ENCODE data around the gene ARMC2. TPM values are rescaled to one million over a fixed set of nuclear protein-coding genes. Genes with fewer than 3 reads are reported as not detected.

Gene ARMC2
- total and polyA plus RNA-seq, 2 experiments from 2014 or later = 2.7 to 4.4 TPM

DNA sequence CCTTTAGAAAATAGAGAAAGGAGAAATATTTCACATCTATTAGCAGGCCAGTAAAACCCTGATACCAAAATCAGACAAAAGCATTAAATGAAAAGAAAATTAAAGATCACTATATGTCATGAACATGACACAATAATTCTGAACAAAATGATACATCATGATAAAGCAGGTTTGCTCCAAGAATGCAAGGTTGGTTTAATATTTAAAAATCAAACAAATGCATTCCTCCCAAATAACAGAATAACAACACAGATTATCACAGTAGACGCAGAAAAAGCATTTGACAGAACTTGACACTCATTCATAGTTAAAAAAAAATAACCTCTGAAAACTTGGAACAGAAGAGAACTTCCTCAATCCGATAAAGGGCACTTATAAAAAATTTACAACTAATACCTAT, 22.9 kb upstream of the ARMC2 start (continued):
- TF ChIP-seq, protein P1, sequence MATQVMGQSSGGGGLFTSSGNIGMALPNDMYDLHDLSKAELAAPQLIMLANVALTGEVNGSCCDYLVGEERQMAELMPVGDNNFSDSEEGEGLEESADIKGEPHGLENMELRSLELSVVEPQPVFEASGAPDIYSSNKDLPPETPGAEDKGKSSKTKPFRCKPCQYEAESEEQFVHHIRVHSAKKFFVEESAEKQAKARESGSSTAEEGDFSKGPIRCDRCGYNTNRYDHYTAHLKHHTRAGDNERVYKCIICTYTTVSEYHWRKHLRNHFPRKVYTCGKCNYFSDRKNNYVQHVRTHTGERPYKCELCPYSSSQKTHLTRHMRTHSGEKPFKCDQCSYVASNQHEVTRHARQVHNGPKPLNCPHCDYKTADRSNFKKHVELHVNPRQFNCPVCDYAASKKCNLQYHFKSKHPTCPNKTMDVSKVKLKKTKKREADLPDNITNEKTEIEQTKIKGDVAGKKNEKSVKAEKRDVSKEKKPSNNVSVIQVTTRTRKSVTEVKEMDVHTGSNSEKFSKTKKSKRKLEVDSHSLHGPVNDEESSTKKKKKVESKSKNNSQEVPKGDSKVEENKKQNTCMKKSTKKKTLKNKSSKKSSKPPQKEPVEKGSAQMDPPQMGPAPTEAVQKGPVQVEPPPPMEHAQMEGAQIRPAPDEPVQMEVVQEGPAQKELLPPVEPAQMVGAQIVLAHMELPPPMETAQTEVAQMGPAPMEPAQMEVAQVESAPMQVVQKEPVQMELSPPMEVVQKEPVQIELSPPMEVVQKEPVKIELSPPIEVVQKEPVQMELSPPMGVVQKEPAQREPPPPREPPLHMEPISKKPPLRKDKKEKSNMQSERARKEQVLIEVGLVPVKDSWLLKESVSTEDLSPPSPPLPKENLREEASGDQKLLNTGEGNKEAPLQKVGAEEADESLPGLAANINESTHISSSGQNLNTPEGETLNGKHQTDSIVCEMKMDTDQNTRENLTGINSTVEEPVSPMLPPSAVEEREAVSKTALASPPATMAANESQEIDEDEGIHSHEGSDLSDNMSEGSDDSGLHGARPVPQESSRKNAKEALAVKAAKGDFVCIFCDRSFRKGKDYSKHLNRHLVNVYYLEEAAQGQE (IDR thresholded peaks at IDR 0.05; ENCODE audit: unreplicated experiment) = no peak

DNA sequence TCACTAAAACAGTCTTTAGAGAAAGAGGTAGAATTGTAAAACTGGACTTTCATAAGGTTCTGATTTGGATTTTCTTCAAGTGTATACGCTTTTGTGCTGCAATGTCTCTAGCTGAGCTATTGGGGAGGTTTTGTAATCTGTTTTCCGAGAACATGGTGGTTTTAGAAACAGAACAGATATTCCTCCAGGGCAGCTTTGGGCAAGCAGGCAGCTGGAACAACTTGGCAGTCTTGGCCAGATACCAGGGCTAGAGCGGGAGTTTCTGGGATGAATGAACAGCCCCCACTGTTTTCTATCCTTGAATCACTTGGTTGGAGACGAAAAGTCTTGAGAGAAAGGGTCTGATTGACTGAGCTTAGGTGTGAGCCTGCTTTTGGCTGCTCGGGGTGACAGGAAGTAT, 17.1 kb upstream of the ARMC2 start:
- no peaks in the 10 kb centered on the region; the same call in 1 of the 2 replicates for H3K36me3 ChIP-seq (ENCODE audit: insufficient read depth)
- ATAC-seq (no peak), DNase-seq (ENCODE audit: low spot score) (no peak)
- no peaks in the 10 kb centered on the region for H3K9me2 ChIP-seq (ENCODE audit: insufficient read depth)
- Mint-ChIP-seq H3K4me1 (no peaks in the 10 kb centered on the region; the same call in 2 of the 3 replicates), H3K27ac (no peak overlapping the region), H3K4me3 (no peak overlapping the region), H3K27me3 (ENCODE audit: insufficient read depth, low read depth, poor library complexity) (no peaks in the 10 kb centered on the region), H3K9me3 (peaks cover 7% of the 10 kb centered on the region; the same call in 2 of the 3 replicates), H3K36me3 (ENCODE audit: low read depth) (no peaks in the 10 kb centered on the region)
- no peaks in the 10 kb centered on the region for H3K27me3 ChIP-seq (ENCODE audit: insufficient read depth)
- no peak overlapping the region for H3K4me2 ChIP-seq
- no peaks in the 10 kb centered on the region for H3F3A ChIP-seq (replicated peaks; ENCODE audit: low read depth)
- no peak overlapping the region for H3K27ac ChIP-seq (ENCODE audit: low read depth)
- no peak overlapping the region for H3K4me3 ChIP-seq
- no peaks in the 10 kb centered on the region for H3K79me2 ChIP-seq (replicated peaks; ENCODE audit: insufficient read depth)
- H4K20me1 ChIP-seq (replicated peaks; ENCODE audit: insufficient read depth) = no peaks in the 10 kb centered on the region
- H3K4me1 ChIP-seq (ENCODE audit: insufficient read depth) = no peaks in the 10 kb centered on the region
- no peak overlapping the region for H2AFZ ChIP-seq
- TF ChIP-seq, protein P1 (IDR thresholded peaks at IDR 0.05; ENCODE audit: unreplicated experiment) = no peak
- TF ChIP-seq ZNF114 (CRISPR knock-in tag; IDR thresholded peaks at IDR 0.05) (no peak), CREB1 (CRISPR knock-in tag; IDR thresholded peaks at IDR 0.05; ENCODE audit: low read depth) (no peak), CTCF (conservative IDR thresholded peaks at IDR 0.05; ENCODE audit: low read depth in 2 of 2) (no peak), NANOG (IDR thresholded peaks at IDR 0.05; ENCODE audit: borderline replicate concordance) (no peak), ETS1 (IDR thresholded peaks at IDR 0.05) (no peak), POLR2AphosphoS5 (IDR thresholded peaks at IDR 0.05; ENCODE audit: low read depth) (no peak), EZH2 (IDR thresholded peaks at IDR 0.05; ENCODE audit: low read depth, unreplicated experiment) (no peak), ZNF331 (CRISPR knock-in tag; IDR thresholded peaks at IDR 0.05; ENCODE audit: low read depth) (no peak), JUNB (IDR thresholded peaks at IDR 0.05; ENCODE audit: unreplicated experiment) (no peak)

Measured in GM23338 (cell line).